Astrocyte of the spinal cord (primary cell): ENCODE measurements around the gene SLPI.

Experiments used
- DNase-seq: peaks from one replicate; pipeline ENCODE4 v3.0.0; 2011; ENCODE audit warnings: low read depth, low spot score
- H3K4me3 ChIP-seq: 2 replicates; pipeline ENCODE4 v1.5.1; 2011; ENCODE audit warnings: low read depth, mild to moderate bottlenecking, low read length, moderate library complexity
- in situ Hi-C: cut with HindIII; loops from 2 replicates; pipeline ENCODE4 v1.10.0; 2017; ENCODE audit warnings: low sequenced_read_pairs
- TF ChIP-seq, protein P1 (sequence below): IDR thresholded peaks from 2 replicates; pipeline ENCODE4 v1.5.1; 2012; ENCODE audit warnings: low read depth, mild to moderate bottlenecking, low read length, inconsistent platforms

Gene SLPI

GRCh38 chr20:45294659-45295058 is 40.3 kb upstream of the SLPI start:
- no peak overlapping the region for H3K4me3 ChIP-seq
- in situ Hi-C loops, result no loop called here
- DNase-seq, result no peak
- TF ChIP-seq, protein P1, sequence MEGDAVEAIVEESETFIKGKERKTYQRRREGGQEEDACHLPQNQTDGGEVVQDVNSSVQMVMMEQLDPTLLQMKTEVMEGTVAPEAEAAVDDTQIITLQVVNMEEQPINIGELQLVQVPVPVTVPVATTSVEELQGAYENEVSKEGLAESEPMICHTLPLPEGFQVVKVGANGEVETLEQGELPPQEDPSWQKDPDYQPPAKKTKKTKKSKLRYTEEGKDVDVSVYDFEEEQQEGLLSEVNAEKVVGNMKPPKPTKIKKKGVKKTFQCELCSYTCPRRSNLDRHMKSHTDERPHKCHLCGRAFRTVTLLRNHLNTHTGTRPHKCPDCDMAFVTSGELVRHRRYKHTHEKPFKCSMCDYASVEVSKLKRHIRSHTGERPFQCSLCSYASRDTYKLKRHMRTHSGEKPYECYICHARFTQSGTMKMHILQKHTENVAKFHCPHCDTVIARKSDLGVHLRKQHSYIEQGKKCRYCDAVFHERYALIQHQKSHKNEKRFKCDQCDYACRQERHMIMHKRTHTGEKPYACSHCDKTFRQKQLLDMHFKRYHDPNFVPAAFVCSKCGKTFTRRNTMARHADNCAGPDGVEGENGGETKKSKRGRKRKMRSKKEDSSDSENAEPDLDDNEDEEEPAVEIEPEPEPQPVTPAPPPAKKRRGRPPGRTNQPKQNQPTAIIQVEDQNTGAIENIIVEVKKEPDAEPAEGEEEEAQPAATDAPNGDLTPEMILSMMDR, result peak; percentile 0

- TF ChIP-seq, protein P1, result no peak
- peak overlapping the region; percentile 45 for H3K4me3 ChIP-seq
- DNase-seq, result no peak
- in situ Hi-C loops, result no loop called here
Measured at GRCh38 chr20:45294003-45294368, 39.6 kb upstream of the SLPI start.

- DNase-seq, result peak; percentile 68
- TF ChIP-seq, protein P1, result peak; percentile 98
- in situ Hi-C loops, result no loop called here
- peak overlapping the region; percentile 45 for H3K4me3 ChIP-seq
Measured at GRCh38 chr20:45293041-45294002, 39.0 kb upstream of the SLPI start.

GRCh38 chr20:45292343-45292742 is 38.0 kb upstream of the SLPI start:
- H3K4me3 ChIP-seq, result no peak overlapping the region
- TF ChIP-seq, protein P1, result no peak
- in situ Hi-C loops, result no loop called here
- no peak for DNase-seq

DNA sequence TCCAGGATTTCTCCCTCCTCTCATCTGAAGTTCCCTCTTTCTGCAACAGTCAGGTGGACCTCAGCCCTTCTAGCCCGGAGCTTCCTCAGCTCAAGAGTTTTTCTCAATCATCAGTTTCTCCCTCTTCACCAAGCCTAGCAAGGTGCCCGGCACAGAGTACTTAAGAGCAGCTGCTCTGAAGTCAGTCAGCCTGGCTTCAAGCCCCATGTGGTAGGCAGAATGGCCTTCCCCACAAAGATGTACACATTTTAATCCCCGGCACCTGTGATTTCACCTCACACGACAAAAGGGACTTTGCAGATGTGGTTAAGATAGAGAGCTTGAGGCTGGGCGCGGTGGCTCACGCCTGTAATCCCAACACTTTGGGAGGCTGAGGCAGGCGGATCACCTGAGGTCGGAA is 37.2 kb upstream of the SLPI start:
- TF ChIP-seq, protein P1, result no peak
- no peak overlapping the region for H3K4me3 ChIP-seq
- in situ Hi-C loops, result no loop called here
- no peak for DNase-seq

- TF ChIP-seq, protein P1, result peak; percentile 90
- no peak overlapping the region for H3K4me3 ChIP-seq
- in situ Hi-C loops, result no loop called here
- peak; percentile 65 for DNase-seq
Measured at GRCh38 chr20:45290677-45291355, 36.5 kb upstream of the SLPI start.
